ENCODE results near the gene OR1E2. TPM values are rescaled to one million over a fixed set of nuclear protein-coding genes. Genes with fewer than 3 reads are reported as not detected.
"Not testable (repeated sequence)": the region's sequence is repeated elsewhere in the genome, so short reads cannot be mapped to it uniquely, and the experiment has no call there.

Gene OR1E2
- total and polyA plus RNA-seq, 2 of the 13 experiments (the other 11 are each of a cell fraction or from before 2014, with no cell fraction given): not detected

DNA sequence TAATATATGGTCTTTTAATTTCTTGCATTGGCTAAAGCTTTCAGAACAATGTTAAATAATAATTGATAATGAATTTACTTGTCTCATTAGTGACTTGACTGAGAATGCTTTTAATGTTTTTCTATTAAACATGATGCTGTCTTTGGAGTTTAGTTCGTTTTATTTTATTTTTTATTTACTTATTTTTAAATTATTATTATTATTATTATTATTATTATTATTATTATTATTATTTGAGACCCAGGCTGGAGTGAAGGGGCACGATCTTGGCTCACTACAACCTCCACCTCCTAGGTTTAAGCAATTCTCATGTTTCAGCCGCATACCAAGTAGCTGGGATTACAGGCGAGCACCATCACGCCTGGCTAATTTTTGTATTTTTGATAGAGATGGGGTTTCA lies 18.0 kb downstream of the OR1E2 start (continued):
- TF ChIP-seq ZNF350 (CRISPR knock-in tag; IDR thresholded peaks at IDR 0.05; ENCODE audit: borderline replicate concordance, low read depth) (no peak), FIP1L1 (IDR thresholded peaks at IDR 0.05; ENCODE audit: borderline replicate concordance, insufficient read depth, low read depth, low read length) (no peak), U2AF1 (optimal IDR thresholded peaks at IDR 0.05; ENCODE audit: low read depth, low read length) (no peak), ZSCAN9 (CRISPR knock-in tag; IDR thresholded peaks at IDR 0.05; ENCODE audit: borderline replicate concordance) (no peak), ATF7-NPFF (CRISPR knock-in tag; IDR thresholded peaks at IDR 0.05; ENCODE audit: low read depth) (no peak), PAF1 (CRISPR knock-in tag; IDR thresholded peaks at IDR 0.05) (no peak)

- H3K9me3 ChIP-seq (ENCODE audit: low read length); BruUV-seq (replicated peaks); H3K27ac ChIP-seq (ENCODE audit: extremely low read length, insufficient read depth, low read length); H3K4me2 ChIP-seq (ENCODE audit: low read depth, low read length); H3K79me2 ChIP-seq (ENCODE audit: insufficient read depth, low read length); CTCF ChIA-PET (ENCODE audit: low intra/inter-chr PET ratio, low total read pairs); H2AFZ ChIP-seq (ENCODE audit: low read length); in situ Hi-C loops (cut with HindIII; ENCODE audit: extremely low pct_ligation_motif_present, low pct_unique_long_range_greater_than_20kb); DNase-seq (ENCODE audit: low spot score); POLR2A ChIA-PET; H3K27me3 ChIP-seq (ENCODE audit: control insufficient read depth in 1 of 2, insufficient read depth in 2 of 2, low read length in 2 of 2); H4K20me1 ChIP-seq (ENCODE audit: insufficient read depth, low read length); intact Hi-C loops (cut with micrococcal nuclease; ENCODE audit: unreplicated experiment); FAIRE-seq; H3K36me3 ChIP-seq (replicated peaks in 1 of 2; ENCODE audit: control insufficient read depth in 1 of 2, insufficient read depth in 2 of 2, low read length in 2 of 2); H3K4me1 ChIP-seq (ENCODE audit: insufficient read depth, low read length); H3K4me3 ChIP-seq (replicated peaks in 1 of 3; ENCODE audit: insufficient read depth in 1 of 3, low read depth in 2 of 3, low read length in 3 of 3); ATAC-seq; H3K9ac ChIP-seq (ENCODE audit: insufficient read depth, low read depth, low read length): not testable (repeated sequence)
- no CpG with 5 or more reads among the region's 16 CpGs for WGBS (ENCODE audit: low lambda C conversion rate)
Observed at GRCh38 chr17:3412216-3412615, 21.4 kb downstream of the OR1E2 start.

- Histone ChIP-seq H3K9ac (ENCODE audit: insufficient read depth, low read depth, low read length) (no peak within 1 kb of the TSS), H3K79me2 (ENCODE audit: insufficient read depth, low read length) (no peaks in the 10 kb centered on the region), H3K4me3 (replicated peaks in 1 of 3; ENCODE audit: insufficient read depth in 1 of 3, low read depth in 2 of 3, low read length in 3 of 3) (no peak within 1 kb of the TSS), H3K4me1 (ENCODE audit: insufficient read depth, low read length) (no peaks in the 10 kb centered on the region), H3K9me3 (ENCODE audit: low read length) (peaks cover 7% of the 10 kb centered on the region; the same call in 1 of the 2 replicates), H4K20me1 (ENCODE audit: insufficient read depth, low read length) (no peaks in the 10 kb centered on the region), H3K4me2 (ENCODE audit: low read depth, low read length) (no peak within 1 kb of the TSS), H3K27ac (ENCODE audit: extremely low read length, insufficient read depth, low read length) (no peak within 1 kb of the TSS), H3K27me3 (ENCODE audit: control insufficient read depth in 1 of 2, insufficient read depth in 2 of 2, low read length in 2 of 2) (peaks cover 2 to 3% of the 10 kb centered on the region in 2 experiments; a peak in 1 of 5 replicates), H3K36me3 (replicated peaks in 1 of 2; ENCODE audit: control insufficient read depth in 1 of 2, insufficient read depth in 2 of 2, low read length in 2 of 2) (no peaks in the 10 kb centered on the region), H2AFZ (ENCODE audit: low read length) (no peak within 1 kb of the TSS)
- 23% methylated on average over 3 of the region's 3 CpGs for WGBS (ENCODE audit: low lambda C conversion rate)
- no peak for TF ChIP-seq ZNF572 (CRISPR knock-in tag; IDR thresholded peaks at IDR 0.05)
- TF ChIP-seq ATRX (CRISPR knock-in tag; IDR thresholded peaks at IDR 0.05; ENCODE audit: borderline replicate concordance): no peak
- no peak for TF ChIP-seq PHF8 (CRISPR knock-in tag; IDR thresholded peaks at IDR 0.05)
- no peak for TF ChIP-seq ZNF101 (CRISPR knock-in tag; IDR thresholded peaks at IDR 0.05; ENCODE audit: borderline replicate concordance, low read depth)
- no peak for TF ChIP-seq THYN1 (CRISPR knock-in tag; IDR thresholded peaks at IDR 0.05; ENCODE audit: borderline replicate concordance, low read depth)
- no peak for TF ChIP-seq RFX5 (IDR thresholded peaks at IDR 0.05; ENCODE audit: low read depth, low read length)
- FAIRE-seq: no peak
- in situ Hi-C loops (cut with HindIII; ENCODE audit: extremely low pct_ligation_motif_present, low pct_unique_long_range_greater_than_20kb): no loop called here
- CTCF ChIA-PET (ENCODE audit: low intra/inter-chr PET ratio, low total read pairs): no interaction called here
- no TSS peak for BruUV-seq (replicated peaks)
- POLR2A ChIA-PET: no interaction called here
- ATAC-seq: no peak
- DNase-seq (ENCODE audit: low spot score): no peak
- intact Hi-C loops (cut with micrococcal nuclease; ENCODE audit: unreplicated experiment): no loop called here
Observed at GRCh38 chr17:3411070-3411469, 22.6 kb downstream of the OR1E2 start, which contains the start of gene OR3A3. Gene OR3A3, plus strand, starts transcription at chr17:3411370.

DNA sequence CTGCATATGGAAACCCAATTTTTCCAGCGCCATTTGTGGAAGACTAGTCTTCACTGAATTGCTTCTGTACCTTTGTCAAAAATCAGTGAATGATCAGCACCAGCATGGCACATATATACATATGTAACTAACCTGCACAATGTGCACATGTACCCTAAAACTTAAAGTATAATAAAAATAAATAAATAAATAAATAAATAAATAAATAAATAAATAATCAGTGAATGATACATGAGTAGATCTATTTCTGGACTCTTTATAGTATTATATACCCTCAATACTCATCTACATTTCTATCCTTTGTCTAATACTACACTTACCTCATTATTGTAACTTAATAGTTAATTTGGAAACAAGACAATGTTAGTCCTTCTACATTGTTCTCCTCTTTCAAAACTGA lies 29.8 kb downstream of the OR1E2 start:
- FAIRE-seq; H3K4me3 ChIP-seq (replicated peaks in 1 of 3; ENCODE audit: insufficient read depth in 1 of 3, low read depth in 2 of 3, low read length in 3 of 3); BruUV-seq (replicated peaks); H3K4me2 ChIP-seq (ENCODE audit: low read depth, low read length); ATAC-seq; in situ Hi-C loops (cut with HindIII; ENCODE audit: extremely low pct_ligation_motif_present, low pct_unique_long_range_greater_than_20kb); H3K4me1 ChIP-seq (ENCODE audit: insufficient read depth, low read length); H3K27ac ChIP-seq (ENCODE audit: extremely low read length, insufficient read depth, low read length); DNase-seq (ENCODE audit: low spot score); CTCF ChIA-PET (ENCODE audit: low intra/inter-chr PET ratio, low total read pairs); H4K20me1 ChIP-seq (ENCODE audit: insufficient read depth, low read length); intact Hi-C loops (cut with micrococcal nuclease; ENCODE audit: unreplicated experiment); H3K27me3 ChIP-seq (ENCODE audit: control insufficient read depth in 1 of 2, insufficient read depth in 2 of 2, low read length in 2 of 2); H3K9me3 ChIP-seq (ENCODE audit: low read length); H3K36me3 ChIP-seq (replicated peaks in 1 of 2; ENCODE audit: control insufficient read depth in 1 of 2, insufficient read depth in 2 of 2, low read length in 2 of 2); POLR2A ChIA-PET; H3K9ac ChIP-seq (ENCODE audit: insufficient read depth, low read depth, low read length); H2AFZ ChIP-seq (ENCODE audit: low read length); H3K79me2 ChIP-seq (ENCODE audit: insufficient read depth, low read length): not testable (repeated sequence)
- WGBS (ENCODE audit: low lambda C conversion rate): 0% methylated on average over 1 of the region's 1 CpG
